HL-60 (cell line): Measurements from ENCODE around the gene CTTNBP2NL.

Source experiments
- CTCF ChIP-seq: IDR thresholded peaks from one replicate; pipeline ENCODE4 v1.5.1; 2011; ENCODE audit warnings: low read length, control low read depth, inconsistent platforms; ENCODE audit not compliant: insufficient read depth
- GABPA ChIP-seq: IDR thresholded peaks from 2 replicates; pipeline ENCODE4 v1.6.1; 2012; ENCODE audit warnings: low read depth
- POLR2AphosphoS5 ChIP-seq: IDR thresholded peaks from 2 replicates; pipeline ENCODE4 v1.6.1; 2012; ENCODE audit warnings: low read depth
- REST ChIP-seq: IDR thresholded peaks from 2 replicates; pipeline ENCODE4 v1.6.1; 2012; ENCODE audit warnings: low read depth; ENCODE audit not compliant: insufficient replicate concordance
- SPI1 ChIP-seq: IDR thresholded peaks from 2 replicates; pipeline ENCODE4 v1.6.1; 2012; ENCODE audit warnings: low read depth, mild to moderate bottlenecking, borderline replicate concordance

- TF ChIP-seq CTCF (no peak), SPI1 (no peak), POLR2AphosphoS5 (no peak), REST (no peak), GABPA (no peak)
Measured at GRCh38 chr1:112464501-112464900, 68.5 kb downstream of the CTTNBP2NL start.
